ENCODE results near the gene NLRC5.

NLRC5 gene

DNA sequence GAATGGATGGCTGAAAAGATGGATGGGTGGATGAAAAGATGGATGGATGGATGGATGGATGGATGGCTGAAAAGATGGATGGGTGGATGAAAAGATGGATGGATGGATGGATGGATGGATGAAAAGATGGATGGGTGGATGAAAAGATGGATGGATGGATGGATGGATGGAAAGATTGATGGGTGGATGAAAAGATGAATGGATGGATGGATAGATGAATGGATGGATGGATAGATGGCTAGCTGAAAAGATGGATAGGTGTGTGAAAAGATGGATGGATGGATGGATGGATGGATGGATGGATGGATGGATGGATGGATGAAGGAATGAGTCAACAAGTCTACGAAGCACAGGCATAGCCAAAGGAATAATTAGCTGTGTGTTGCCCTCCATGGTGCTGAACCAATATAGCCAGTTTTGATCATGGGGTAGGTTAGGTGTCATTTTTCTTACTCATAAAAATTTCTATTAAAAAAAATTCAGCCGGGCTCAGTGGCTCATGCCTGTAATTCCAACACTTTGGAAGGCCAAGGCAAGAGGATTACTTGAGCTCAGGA is 41.1 kb downstream of the NLRC5 start:
- Histone ChIP-seq H3K36me3 (ENCODE audit: insufficient read depth, low read length) (no peaks in the 10 kb centered on the region), H3K4me1 (ENCODE audit: insufficient read depth, low read length, severe bottlenecking) (no peaks in the 10 kb centered on the region), H3K4me2 (ENCODE audit: low read length) (no peak overlapping the region), H3F3A (ENCODE audit: insufficient read depth, low read length) (no peaks in the 10 kb centered on the region), H3K27me3 (ENCODE audit: insufficient read depth, low read length) (no peaks in the 10 kb centered on the region; the same call in 1 of the 2 replicates), H3K27ac (ENCODE audit: low read depth, low read length, poor library complexity, severe bottlenecking) (no peak overlapping the region), H3K9ac (ENCODE audit: low read length) (no peak overlapping the region), H4K20me1 (ENCODE audit: insufficient read depth, low read length) (no peaks in the 10 kb centered on the region), H3K9me2 (ENCODE audit: low read depth, low read length) (no peaks in the 10 kb centered on the region), H3K79me2 (ENCODE audit: insufficient read depth, low read length) (no peaks in the 10 kb centered on the region), H2AFZ (ENCODE audit: low read length) (no peak overlapping the region), H3K9me3 (ENCODE audit: low read length) (no peaks in the 10 kb centered on the region), H3K4me3 (ENCODE audit: low read depth, low read length, poor library complexity, severe bottlenecking) (no peak overlapping the region)
- TF ChIP-seq, protein P1, sequence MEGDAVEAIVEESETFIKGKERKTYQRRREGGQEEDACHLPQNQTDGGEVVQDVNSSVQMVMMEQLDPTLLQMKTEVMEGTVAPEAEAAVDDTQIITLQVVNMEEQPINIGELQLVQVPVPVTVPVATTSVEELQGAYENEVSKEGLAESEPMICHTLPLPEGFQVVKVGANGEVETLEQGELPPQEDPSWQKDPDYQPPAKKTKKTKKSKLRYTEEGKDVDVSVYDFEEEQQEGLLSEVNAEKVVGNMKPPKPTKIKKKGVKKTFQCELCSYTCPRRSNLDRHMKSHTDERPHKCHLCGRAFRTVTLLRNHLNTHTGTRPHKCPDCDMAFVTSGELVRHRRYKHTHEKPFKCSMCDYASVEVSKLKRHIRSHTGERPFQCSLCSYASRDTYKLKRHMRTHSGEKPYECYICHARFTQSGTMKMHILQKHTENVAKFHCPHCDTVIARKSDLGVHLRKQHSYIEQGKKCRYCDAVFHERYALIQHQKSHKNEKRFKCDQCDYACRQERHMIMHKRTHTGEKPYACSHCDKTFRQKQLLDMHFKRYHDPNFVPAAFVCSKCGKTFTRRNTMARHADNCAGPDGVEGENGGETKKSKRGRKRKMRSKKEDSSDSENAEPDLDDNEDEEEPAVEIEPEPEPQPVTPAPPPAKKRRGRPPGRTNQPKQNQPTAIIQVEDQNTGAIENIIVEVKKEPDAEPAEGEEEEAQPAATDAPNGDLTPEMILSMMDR (IDR thresholded peaks at IDR 0.05; ENCODE audit: low read length): no peak
- TF ChIP-seq EZH2 (IDR thresholded peaks at IDR 0.05; ENCODE audit: borderline replicate concordance, low read length): no peak

DNA sequence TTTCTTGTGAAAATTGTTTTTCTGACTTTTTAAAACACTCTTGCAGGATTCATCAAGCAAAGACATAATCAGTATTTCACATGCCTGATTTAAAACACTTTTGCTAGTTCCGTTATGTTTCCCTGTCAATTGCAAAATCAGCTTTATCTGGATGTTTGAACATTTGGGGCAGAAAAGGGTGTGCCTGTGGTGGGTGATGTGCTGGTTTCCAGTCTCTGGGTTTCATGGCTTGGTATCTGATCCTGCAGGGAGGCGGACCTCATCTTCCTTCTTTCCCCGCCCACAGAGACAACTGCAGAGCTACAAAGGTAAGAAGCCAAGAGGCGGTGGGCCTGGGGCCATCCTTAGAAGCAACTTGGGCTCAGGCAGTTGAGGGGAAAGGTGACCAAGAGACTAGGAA is 41.8 kb downstream of the NLRC5 start:
- H3K36me3 ChIP-seq (ENCODE audit: insufficient read depth, low read length): no peaks in the 10 kb centered on the region
- H3K79me2 ChIP-seq (ENCODE audit: insufficient read depth, low read length): no peaks in the 10 kb centered on the region
- H3K9me2 ChIP-seq (ENCODE audit: low read depth, low read length): no peaks in the 10 kb centered on the region
- no peak overlapping the region for H3K4me3 ChIP-seq (ENCODE audit: low read depth, low read length, poor library complexity, severe bottlenecking)
- no peak overlapping the region for H3K27ac ChIP-seq (ENCODE audit: low read depth, low read length, poor library complexity, severe bottlenecking)
- no peak overlapping the region for H3K4me2 ChIP-seq (ENCODE audit: low read length)
- H3K4me1 ChIP-seq (ENCODE audit: insufficient read depth, low read length, severe bottlenecking): no peaks in the 10 kb centered on the region
- H4K20me1 ChIP-seq (ENCODE audit: insufficient read depth, low read length): no peaks in the 10 kb centered on the region
- no peak overlapping the region for H3K9ac ChIP-seq (ENCODE audit: low read length)
- H3F3A ChIP-seq (ENCODE audit: insufficient read depth, low read length): no peaks in the 10 kb centered on the region
- no peaks in the 10 kb centered on the region; the same call in 1 of the 2 replicates for H3K27me3 ChIP-seq (ENCODE audit: insufficient read depth, low read length)
- TF ChIP-seq, protein P1 (IDR thresholded peaks at IDR 0.05; ENCODE audit: low read length): no peak
- TF ChIP-seq EZH2 (IDR thresholded peaks at IDR 0.05; ENCODE audit: borderline replicate concordance, low read length): no peak
- H3K9me3 ChIP-seq (ENCODE audit: low read length): no peaks in the 10 kb centered on the region
- no peak overlapping the region for H2AFZ ChIP-seq (ENCODE audit: low read length)

DNA sequence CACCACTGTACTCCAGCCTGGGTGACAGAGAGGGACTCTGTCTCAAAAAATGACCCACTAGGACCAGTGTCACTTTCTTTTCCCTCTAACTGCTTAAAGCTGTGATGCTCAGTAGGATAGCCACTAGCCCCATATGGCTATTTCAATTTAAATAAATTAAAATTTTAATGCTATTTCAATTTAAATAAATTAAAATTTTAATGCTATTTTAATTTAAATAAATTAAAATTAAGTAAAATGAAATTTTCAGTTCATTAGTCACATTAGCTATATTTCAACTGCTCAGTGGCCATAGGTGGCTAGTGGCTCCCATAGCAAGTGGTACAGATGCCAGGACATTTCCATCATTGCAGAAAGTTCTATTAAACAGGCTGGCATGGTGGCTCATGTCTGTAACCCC is 43.0 kb downstream of the NLRC5 start:
- TF ChIP-seq EZH2 (IDR thresholded peaks at IDR 0.05; ENCODE audit: borderline replicate concordance, low read length): no peak
- TF ChIP-seq, protein P1 (IDR thresholded peaks at IDR 0.05; ENCODE audit: low read length): no peak
- no peaks in the 10 kb centered on the region; the same call in 1 of the 2 replicates for H3K27me3 ChIP-seq (ENCODE audit: insufficient read depth, low read length)
- H3K4me2 ChIP-seq (ENCODE audit: low read length): no peak overlapping the region
- H3K4me1 ChIP-seq (ENCODE audit: insufficient read depth, low read length, severe bottlenecking): no peaks in the 10 kb centered on the region
- H3K9ac ChIP-seq (ENCODE audit: low read length): no peak overlapping the region
- H4K20me1 ChIP-seq (ENCODE audit: insufficient read depth, low read length): no peaks in the 10 kb centered on the region
- H3K9me3 ChIP-seq (ENCODE audit: low read length): no peaks in the 10 kb centered on the region
- H3K9me2 ChIP-seq (ENCODE audit: low read depth, low read length): no peaks in the 10 kb centered on the region
- no peaks in the 10 kb centered on the region for H3K36me3 ChIP-seq (ENCODE audit: insufficient read depth, low read length)
- no peak overlapping the region for H3K4me3 ChIP-seq (ENCODE audit: low read depth, low read length, poor library complexity, severe bottlenecking)
- H3K79me2 ChIP-seq (ENCODE audit: insufficient read depth, low read length): no peaks in the 10 kb centered on the region
- H3F3A ChIP-seq (ENCODE audit: insufficient read depth, low read length): no peaks in the 10 kb centered on the region
- H2AFZ ChIP-seq (ENCODE audit: low read length): no peak overlapping the region
- H3K27ac ChIP-seq (ENCODE audit: low read depth, low read length, poor library complexity, severe bottlenecking): no peak overlapping the region

Data from OCI-LY1 (cell line).